K562 (cell line): ENCODE data around the gene NKAIN1. TPM values are rescaled to one million over a fixed set of nuclear protein-coding genes. Genes with fewer than 3 reads are reported as not detected.

Source experiments
- ATAC-seq: fragments of 200-7000 bp; cut with Tn5 transposase; 3 replicates; pipeline ENCODE4 v1.9.1; 2020; ENCODE audit warnings: moderate library complexity
- BruUV-seq: library from RNA; stranded (reverse); fragments of 400-500 nt; replicated peaks from 2 replicates; lab custom pipeline; 2021; lab: Mats Ljungman, UMichigan
- CTCF ChIA-PET: fragments of 300-600 bp; formaldehyde crosslinking; extraction: SDS; loops from one replicate; lab custom pipeline; 2021; ENCODE audit warnings: low intra/inter-chr PET ratio; lab: Yijun Ruan, JAX
- POLR2A ChIA-PET: fragments of 300-600, 350-650 bp; sonication (Branson Sonifier 250); formaldehyde crosslinking; extraction: SDS; loops from one replicate; lab custom pipeline; 2021; ENCODE audit warnings: antibody characterized with exemption, inconsistent platforms; lab: Yijun Ruan, JAX
- DNase-seq, 4 experiments: peaks; one replicate each; pipeline versions ENCODE4 v3.0.0 to v3.0.0-alpha.2; 2011 to 2018; ENCODE audit warnings: low spot score in 3 of 4, mixed read lengths in 3 of 4; ENCODE audit errors: extremely low read depth in 1 of 4
- FAIRE-seq: peaks from 2 replicates; lab custom pipeline; 2011; peaks lifted over from hg19 to GRCh38; lab: Jason Lieb, UNC
- H2AFZ ChIP-seq: 2 replicates; pipeline ENCODE4 v1.6.0; 2011; ENCODE audit warnings: low read depth, low read length, control low read depth, inconsistent platforms
- H3K27ac ChIP-seq: fragments of 200-600 bp; 3 replicates; pipeline ENCODE4 v1.8.0; 2011; ENCODE audit warnings: low read depth, mild to moderate bottlenecking, control low read depth, inconsistent platforms, low read length, moderate library complexity, mixed read lengths; ENCODE audit errors: extremely low read depth
- H3K27me3 ChIP-seq, 2 experiments: fragments of 300-600 bp in 1 of 2; 2 replicates in 1 of 2; 3 replicates in 1 of 2; pipeline versions ENCODE4 v1.6.0 to v1.8.0; 2011; ENCODE audit warnings: inconsistent platforms in 2 of 2, low read length in 2 of 2, mild to moderate bottlenecking in 1 of 2, mixed read lengths in 1 of 2, moderate library complexity in 1 of 2; ENCODE audit not compliant: control insufficient read depth in 2 of 2, insufficient read depth in 2 of 2
- H3K36me3 ChIP-seq: fragments of 300-600 bp; 3 replicates; pipeline ENCODE4 v1.8.0; 2011; ENCODE audit warnings: mild to moderate bottlenecking, low read length, inconsistent platforms; ENCODE audit not compliant: control insufficient read depth, insufficient read depth
- H3K4me1 ChIP-seq, 2 experiments: fragments of 200-600 bp in 1 of 2; replicated peaks in 1 of 2; 2 replicates in 1 of 2; 3 replicates in 1 of 2; pipeline versions ENCODE4 v1.5.1 to v1.8.0; 2011; ENCODE audit warnings: inconsistent platforms in 2 of 2, low read length in 2 of 2, mild to moderate bottlenecking in 1 of 2, mixed read lengths in 1 of 2, moderate library complexity in 1 of 2; ENCODE audit not compliant: control insufficient read depth in 2 of 2, insufficient read depth in 2 of 2
- H3K4me2 ChIP-seq: 2 replicates; pipeline ENCODE4 v1.6.1; 2011; ENCODE audit warnings: low read length, control low read depth, inconsistent platforms, mixed read lengths; ENCODE audit not compliant: insufficient read depth
- H3K4me3 ChIP-seq: fragments of 200-600 bp; sonication (generic), shearing (Covaris generic); 2 replicates; pipeline ENCODE4 v1.5.1; 2016; ENCODE audit warnings: control low read depth, inconsistent platforms
- H3K79me2 ChIP-seq: fragments of 200-600 bp; 3 replicates; pipeline ENCODE4 v1.8.0; 2011; ENCODE audit warnings: low read length, inconsistent platforms; ENCODE audit not compliant: control insufficient read depth, insufficient read depth
- H3K9ac ChIP-seq, 2 experiments: 2 replicates each; pipeline versions ENCODE4 v1.6.0 to v1.6.1; 2011; ENCODE audit warnings: low read depth in 2 of 2, low read length in 2 of 2, control low read depth in 1 of 2, inconsistent platforms in 1 of 2, mild to moderate bottlenecking in 1 of 2, mixed read lengths in 1 of 2; ENCODE audit not compliant: insufficient read depth in 1 of 2
- H3K9me1 ChIP-seq: one replicate; pipeline ENCODE4 v1.6.0; 2011; ENCODE audit warnings: inconsistent platforms, mild to moderate bottlenecking, low read length, moderate library complexity; ENCODE audit not compliant: control insufficient read depth, insufficient read depth
- H3K9me3 ChIP-seq: replicated peaks from 2 replicates; pipeline ENCODE4 v1.5.1; 2011; ENCODE audit warnings: low read depth, low read length, inconsistent platforms; ENCODE audit not compliant: control insufficient read depth, insufficient read depth
- H4K20me1 ChIP-seq: replicated peaks from 2 replicates; pipeline ENCODE4 v1.6.1; 2011; ENCODE audit warnings: low read length, inconsistent platforms, mixed read lengths; ENCODE audit not compliant: control insufficient read depth, insufficient read depth
- ARID1B ChIP-seq: fragments of 450-650 bp; IDR thresholded peaks from 2 replicates; pipeline ENCODE4 v1.6.1; 2016; ENCODE audit warnings: antibody characterized with exemption, mild to moderate bottlenecking, inconsistent platforms
- BCOR ChIP-seq: fragments of 450-650 bp; IDR thresholded peaks from 2 replicates; pipeline ENCODE4 v1.6.1; 2016
- EWSR1 ChIP-seq: fragments of 450-650 bp; IDR thresholded peaks from 2 replicates; pipeline ENCODE4 v1.6.1; 2018; ENCODE audit warnings: borderline replicate concordance, mild to moderate bottlenecking, low read depth, moderate library complexity; ENCODE audit not compliant: partially characterized antibody
- MAFG ChIP-seq: fragments of 450-650 bp; conservative IDR thresholded peaks from 2 replicates; pipeline ENCODE4 v1.6.1; 2016; ENCODE audit warnings: missing genetic modification characterization, missing compliant biosample characterization
- MYNN ChIP-seq, 2 experiments: sonication (generic); formaldehyde crosslinking in 1 of 2; IDR thresholded peaks; 2 replicates each; pipeline versions ENCODE4 v1.5.0 to v1.6.1; 2016 to 2020; ENCODE audit warnings: antibody characterized with exemption in 1 of 2, missing genetic modification reagents in 1 of 2
- TEAD4 ChIP-seq, 2 experiments: sonication (generic) in 1 of 2; formaldehyde crosslinking in 1 of 2; IDR thresholded peaks; 2 replicates each; pipeline versions ENCODE4 v1.6.1 to v1.8.0; 2012 to 2022; ENCODE audit warnings: borderline replicate concordance in 1 of 2, inconsistent platforms in 1 of 2, low read length in 1 of 2, mild to moderate bottlenecking in 1 of 2, missing genetic modification reagents in 1 of 2
- THRAP3 ChIP-seq: fragments of 450-650 bp; IDR thresholded peaks from 2 replicates; pipeline ENCODE4 v1.6.1; 2016; ENCODE audit warnings: mild to moderate bottlenecking, inconsistent platforms, borderline replicate concordance
- ZBED1 ChIP-seq: IDR thresholded peaks from 2 replicates; pipeline ENCODE4 v1.6.1; 2014
- ZFP36 ChIP-seq: fragments of 150-350 bp; IDR thresholded peaks from 2 replicates; pipeline ENCODE4 v1.6.1; 2018; ENCODE audit warnings: low read length, low read depth; ENCODE audit not compliant: partially characterized antibody
- ZNF347 ChIP-seq: fragments of 450-650 bp; formaldehyde crosslinking; IDR thresholded peaks from 2 replicates; pipeline ENCODE4 v1.4.0; 2020; ENCODE audit warnings: low read depth, mild to moderate bottlenecking, moderate library complexity
- WGBS: fragments of 100-300 bp; shearing (Covaris generic); methylation state at CpG from one replicate; pipeline ENCODE4 v1.1.6; 2016; ENCODE audit warnings: low coverage, mixed read lengths; ENCODE audit not compliant: insufficient coverage; ENCODE audit errors: missing lambda C conversion rate; 5-methylcytosine and 5-hydroxymethylcytosine counted together
- in situ Hi-C: fragments of 300-500 bp; cut with MboI; formaldehyde crosslinking; loops from 4 replicates; pipeline ENCODE4 v1.15.0; 2018; ENCODE audit warnings: inconsistent platforms, mixed read lengths
- intact Hi-C: fragments of 100-400 bp; cut with micrococcal nuclease; formaldehyde crosslinking; loops from 2 replicates; pipeline ENCODE4 v1.14.2; 2022
- polyA plus RNA-seq, 8 experiments: library from polyadenylated mRNA; depleted of rRNA in 4 of 8; stranded (reverse) in 5 of 8; unstranded in 3 of 8; fragments of >200 nt; fragmentation: Nextera tagmentation in 2 of 8; fragmentation: Illumina TruSeq in 1 of 8; extraction: Ambion mirVana in 2 of 8; extraction: Trizol in 1 of 8; gene quantifications; 2 replicates each; pipeline versions ENCODE4 v1.2.1 to v1.2.3, GENCODE V29; 2011 to 2014; ENCODE audit warnings: inconsistent platforms in 1 of 8, missing spikeins in 1 of 8
- total RNA-seq, 7 experiments: library from RNA; depleted of rRNA in 6 of 7; stranded (reverse); fragments of >200 nt in 6 of 7; fragmentation: Illumina TruSeq in 2 of 7; extraction: Trizol in 2 of 7; gene quantifications; 2 replicates each; pipeline versions ENCODE4 v1.2.1 to v1.2.3, GENCODE V29; 2011 to 2021; ENCODE audit warnings: low replicate concordance in 1 of 7
- TF ChIP-seq, protein P1 (sequence below), 2 experiments: fragments of 450-650 bp; formaldehyde crosslinking in 1 of 2; IDR thresholded peaks; 2 replicates each; pipeline versions ENCODE4 v1.4.0 to v1.6.1; 2014 to 2020; ENCODE audit warnings: mild to moderate bottlenecking in 2 of 2, borderline replicate concordance in 1 of 2, low read depth in 1 of 2

The NKAIN1 gene
- total and polyA plus RNA-seq, 9 of the 15 experiments (the other 6 are each of a cell fraction or from before 2014, with no cell fraction given), result 0.03 to 0.22 (median 0.04) TPM; not detected in 3

DNA sequence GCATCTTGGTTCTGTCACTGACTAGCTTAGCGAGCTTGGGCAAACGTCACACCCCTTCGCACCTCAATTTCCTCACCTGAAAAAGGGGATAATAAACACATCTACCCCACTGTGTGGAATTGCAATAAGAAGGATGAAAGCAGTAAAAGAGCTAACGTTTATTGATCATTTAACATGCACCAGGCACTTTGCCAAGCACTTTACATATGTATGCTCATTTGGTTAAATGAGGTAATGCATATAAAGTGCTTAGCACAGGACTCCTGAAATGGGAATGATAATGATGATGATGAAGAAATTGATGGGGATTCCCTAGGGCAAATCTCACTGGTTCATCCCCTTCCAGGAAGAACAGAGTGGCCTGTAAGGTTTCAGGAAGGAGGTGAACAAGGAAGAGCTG lies 4.8 kb downstream of the NKAIN1 start:
- Histone ChIP-seq H3K27me3 (peaks cover 42 to 57% of the 10 kb centered on the region in 2 experiments), H3K79me2 (no peaks in the 10 kb centered on the region), H3K27ac (no peak overlapping the region), H3K4me2 (no peak overlapping the region), H3K9ac (no peak overlapping the region), H3K9me3 (no peaks in the 10 kb centered on the region; the same call in 1 of the 2 replicates), H2AFZ (no peak overlapping the region), H4K20me1 (peaks cover 14% of the 10 kb centered on the region), H3K4me3 (no peak overlapping the region), H3K36me3 (no peaks in the 10 kb centered on the region), H3K4me1 (peaks cover 0 to 10% of the 10 kb centered on the region in 2 experiments; a peak in 2 of 5 replicates), H3K9me1 (no peaks in the 10 kb centered on the region)
- FAIRE-seq (no peak), ATAC-seq (no peak), DNase-seq (no peak)
- intact Hi-C loops, result no loop called here
- ChIA-PET CTCF (no interaction called here), POLR2A (interaction anchor here (0.6 kb wide), 1 partner anchor 1870 kb away, joined by 3 read pairs; no protein-coding TSS in a partner anchor)
- in situ Hi-C loops, result no loop called here
- no TSS peak for BruUV-seq
- WGBS, result 1% methylated on average over 4 of the region's 4 CpGs
- TF ChIP-seq, protein P1, sequence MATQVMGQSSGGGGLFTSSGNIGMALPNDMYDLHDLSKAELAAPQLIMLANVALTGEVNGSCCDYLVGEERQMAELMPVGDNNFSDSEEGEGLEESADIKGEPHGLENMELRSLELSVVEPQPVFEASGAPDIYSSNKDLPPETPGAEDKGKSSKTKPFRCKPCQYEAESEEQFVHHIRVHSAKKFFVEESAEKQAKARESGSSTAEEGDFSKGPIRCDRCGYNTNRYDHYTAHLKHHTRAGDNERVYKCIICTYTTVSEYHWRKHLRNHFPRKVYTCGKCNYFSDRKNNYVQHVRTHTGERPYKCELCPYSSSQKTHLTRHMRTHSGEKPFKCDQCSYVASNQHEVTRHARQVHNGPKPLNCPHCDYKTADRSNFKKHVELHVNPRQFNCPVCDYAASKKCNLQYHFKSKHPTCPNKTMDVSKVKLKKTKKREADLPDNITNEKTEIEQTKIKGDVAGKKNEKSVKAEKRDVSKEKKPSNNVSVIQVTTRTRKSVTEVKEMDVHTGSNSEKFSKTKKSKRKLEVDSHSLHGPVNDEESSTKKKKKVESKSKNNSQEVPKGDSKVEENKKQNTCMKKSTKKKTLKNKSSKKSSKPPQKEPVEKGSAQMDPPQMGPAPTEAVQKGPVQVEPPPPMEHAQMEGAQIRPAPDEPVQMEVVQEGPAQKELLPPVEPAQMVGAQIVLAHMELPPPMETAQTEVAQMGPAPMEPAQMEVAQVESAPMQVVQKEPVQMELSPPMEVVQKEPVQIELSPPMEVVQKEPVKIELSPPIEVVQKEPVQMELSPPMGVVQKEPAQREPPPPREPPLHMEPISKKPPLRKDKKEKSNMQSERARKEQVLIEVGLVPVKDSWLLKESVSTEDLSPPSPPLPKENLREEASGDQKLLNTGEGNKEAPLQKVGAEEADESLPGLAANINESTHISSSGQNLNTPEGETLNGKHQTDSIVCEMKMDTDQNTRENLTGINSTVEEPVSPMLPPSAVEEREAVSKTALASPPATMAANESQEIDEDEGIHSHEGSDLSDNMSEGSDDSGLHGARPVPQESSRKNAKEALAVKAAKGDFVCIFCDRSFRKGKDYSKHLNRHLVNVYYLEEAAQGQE (IDR thresholded peaks at IDR 0.05; ENCODE audit: borderline replicate concordance), result no peak
- TF ChIP-seq, protein P1 (CRISPR knock-in tag; IDR thresholded peaks at IDR 0.05; ENCODE audit: low read depth), result no peak
- TF ChIP-seq ZBED1 (no peak), MYNN (IDR thresholded peaks at IDR 0.05) (no peak), MYNN (CRISPR knock-in tag; IDR thresholded peaks at IDR 0.05) (no peak), ZNF347 (CRISPR knock-in tag) (no peak), ZFP36 (no peak), THRAP3 (no peak), TEAD4 (IDR thresholded peaks at IDR 0.05; ENCODE audit: low read length) (no peak), TEAD4 (CRISPR knock-in tag; IDR thresholded peaks at IDR 0.05; ENCODE audit: borderline replicate concordance) (no peak), MAFG (tag) (no peak), BCOR (no peak), EWSR1 (no peak), ARID1B (no peak)
- TF ChIP-seq, all 486 proteins: peak for 0
